HG02981 (cell line): ENCODE measurements around the gene RPL4.
"Not testable (repeated sequence)": the region's sequence is repeated elsewhere in the genome, so short reads cannot be mapped to it uniquely, and the experiment has no call there.

Source experiments
- ATAC-seq: cut with Tn5 transposase; IDR thresholded peaks from one replicate; pipeline ENCODE4 v1.9.1; 2021; ENCODE audit warnings: mild to moderate bottlenecking, moderate library complexity; ENCODE audit not compliant: unreplicated experiment

The RPL4 gene

GRCh38 chr15:66461294-66461693, 43.4 kb downstream of the RPL4 start:
- not testable (repeated sequence) for ATAC-seq

GRCh38 chr15:66459818-66460615, 44.6 kb downstream of the RPL4 start:
- ATAC-seq = no peak

- ATAC-seq = no peak
These were observed 48.4 kb downstream of the RPL4 start for GRCh38 chr15:66456211-66456610.

GRCh38 chr15:66454143-66454542, 50.5 kb downstream of the RPL4 start:
- no peak for ATAC-seq

- no peak for ATAC-seq
These were observed 51.6 kb downstream of the RPL4 start for GRCh38 chr15:66452971-66453580.

- no peak for ATAC-seq
These were observed 52.2 kb downstream of the RPL4 start for GRCh38 chr15:66452420-66452819.
